ENCODE data around the gene CPNE1. TPM values are rescaled to one million over a fixed set of nuclear protein-coding genes. Genes with fewer than 3 reads are reported as not detected.

CPNE1 gene
- polyA plus RNA-seq, 3 donors = 153 to 210 (median 167) TPM

DNA sequence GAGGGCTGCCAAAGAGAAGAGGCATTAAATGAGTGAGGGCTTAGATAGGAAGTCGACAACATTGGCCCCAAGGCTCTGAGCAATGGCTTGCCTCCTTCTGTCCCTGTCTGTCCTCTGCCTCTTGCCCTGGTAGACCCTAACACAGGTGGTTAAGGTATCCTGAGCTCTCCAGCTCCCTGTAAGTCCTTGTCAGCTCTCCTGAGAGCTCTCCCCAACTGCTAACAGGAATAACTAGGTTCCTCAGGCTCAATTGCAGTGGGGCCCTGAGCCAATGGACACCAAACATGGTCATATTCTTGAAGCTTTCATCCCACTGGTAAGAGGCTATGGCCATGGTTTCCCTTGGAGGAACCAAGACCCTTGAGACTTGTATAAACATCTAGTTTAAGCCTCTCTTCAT lies 5.0 kb upstream of the CPNE1 start:
- Histone ChIP-seq H3K27me3 (ENCODE audit: control insufficient read depth in 2 of 2, insufficient read depth in 2 of 2, low read length in 2 of 2) (no peaks in the 10 kb centered on the region), H3K4me1 (ENCODE audit: control insufficient read depth in 1 of 2, insufficient read depth in 2 of 2, low read length in 2 of 2) (peaks cover 0 to 2% of the 10 kb centered on the region in 2 donors), H2AFZ (ENCODE audit: insufficient read depth, low read depth, low read length, poor library complexity, severe bottlenecking) (no peak overlapping the region), H3K9me3 (replicated peaks in 1 of 2; ENCODE audit: control insufficient read depth in 1 of 2, insufficient read depth in 1 of 2, low read length in 2 of 2) (no peaks in the 10 kb centered on the region), H4K20me1 (ENCODE audit: insufficient read depth, low read length) (no peaks in the 10 kb centered on the region), H3K9ac (ENCODE audit: insufficient read depth, low read length, poor library complexity, severe bottlenecking) (no peak overlapping the region), H3K4me3 (replicated peaks in 1 of 3; ENCODE audit: low read depth in 2 of 3, low read length in 3 of 3) (no peak overlapping the region), H3K27ac (ENCODE audit: low read depth in 1 of 2, low read length in 2 of 2) (no peak overlapping the region), H3K4me2 (replicated peaks; ENCODE audit: extremely low read depth, low read length, poor library complexity, severe bottlenecking) (no peak overlapping the region), H3K36me3 (replicated peaks in 1 of 2; ENCODE audit: control insufficient read depth in 1 of 2, insufficient read depth in 2 of 2, low read length in 2 of 2) (peaks cover 54 to 65% of the 10 kb centered on the region in 2 donors), H3K79me2 (ENCODE audit: insufficient read depth, low read length) (peaks cover 4% of the 10 kb centered on the region)
- H3K4me3 Mint-ChIP-seq = no peak overlapping the region
- intact Hi-C loops (cut with micrococcal nuclease) = loop anchor here in 1 of 2 donors (10.0 kb wide), 1 partner anchor 55 kb away; the partner anchor contains the start of gene SPAG4
- H3K27ac Mint-ChIP-seq = peak overlapping the region in 1 of 7 donors; percentile 62
- H3K9me3 Mint-ChIP-seq = peaks cover 0 to 3% (median 0%) of the 10 kb centered on the region in 7 donors
- DNase-seq = no peak
- H3K36me3 Mint-ChIP-seq = peaks cover 54 to 68% of the 10 kb centered on the region in 2 donors
- no peaks in the 10 kb centered on the region for H3K4me1 Mint-ChIP-seq
- H3K27me3 Mint-ChIP-seq (ENCODE audit: low read depth in 3 of 3) = no peaks in the 10 kb centered on the region
- WGBS (ENCODE audit: insufficient coverage) = no CpG with 5 or more reads among the region's 1 CpG
- TF ChIP-seq, protein P1, sequence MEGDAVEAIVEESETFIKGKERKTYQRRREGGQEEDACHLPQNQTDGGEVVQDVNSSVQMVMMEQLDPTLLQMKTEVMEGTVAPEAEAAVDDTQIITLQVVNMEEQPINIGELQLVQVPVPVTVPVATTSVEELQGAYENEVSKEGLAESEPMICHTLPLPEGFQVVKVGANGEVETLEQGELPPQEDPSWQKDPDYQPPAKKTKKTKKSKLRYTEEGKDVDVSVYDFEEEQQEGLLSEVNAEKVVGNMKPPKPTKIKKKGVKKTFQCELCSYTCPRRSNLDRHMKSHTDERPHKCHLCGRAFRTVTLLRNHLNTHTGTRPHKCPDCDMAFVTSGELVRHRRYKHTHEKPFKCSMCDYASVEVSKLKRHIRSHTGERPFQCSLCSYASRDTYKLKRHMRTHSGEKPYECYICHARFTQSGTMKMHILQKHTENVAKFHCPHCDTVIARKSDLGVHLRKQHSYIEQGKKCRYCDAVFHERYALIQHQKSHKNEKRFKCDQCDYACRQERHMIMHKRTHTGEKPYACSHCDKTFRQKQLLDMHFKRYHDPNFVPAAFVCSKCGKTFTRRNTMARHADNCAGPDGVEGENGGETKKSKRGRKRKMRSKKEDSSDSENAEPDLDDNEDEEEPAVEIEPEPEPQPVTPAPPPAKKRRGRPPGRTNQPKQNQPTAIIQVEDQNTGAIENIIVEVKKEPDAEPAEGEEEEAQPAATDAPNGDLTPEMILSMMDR (IDR thresholded peaks at IDR 0.05) = no peak

DNA sequence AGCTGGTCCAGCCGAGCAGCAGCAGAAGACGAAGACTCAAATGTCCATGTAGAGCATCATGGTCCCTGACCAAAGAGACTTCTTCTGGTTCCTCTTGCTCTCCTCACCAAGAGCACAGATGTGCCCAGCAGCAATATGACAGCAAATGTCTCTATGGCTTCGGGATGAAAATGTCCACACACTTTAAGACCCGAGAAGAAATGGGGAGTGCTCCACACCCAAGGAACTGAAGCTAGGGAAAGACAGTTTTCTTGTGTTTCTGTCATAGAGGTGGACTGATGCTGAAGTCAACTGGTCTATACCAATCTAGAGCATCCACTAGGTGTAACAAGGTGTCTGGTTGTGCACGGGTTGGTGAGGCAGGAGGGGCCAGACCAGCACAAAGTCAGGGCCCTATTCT lies 4.5 kb upstream of the CPNE1 start:
- WGBS (ENCODE audit: insufficient coverage) = 100% methylated on average over 3 of the region's 5 CpGs
- peaks cover 49 to 60% of the 10 kb centered on the region in 2 donors for H3K36me3 ChIP-seq (replicated peaks in 1 of 2; ENCODE audit: control insufficient read depth in 1 of 2, insufficient read depth in 2 of 2, low read length in 2 of 2)
- Mint-ChIP-seq H3K27ac (peak overlapping the region in 1 of 7 donors; percentile 33), H3K4me1 (no peaks in the 10 kb centered on the region), H3K27me3 (ENCODE audit: low read depth in 3 of 3) (no peaks in the 10 kb centered on the region), H3K36me3 (peaks cover 51 to 65% of the 10 kb centered on the region in 2 donors), H3K4me3 (no peak overlapping the region), H3K9me3 (peaks cover 0 to 3% (median 0%) of the 10 kb centered on the region in 7 donors)
- peaks cover 9% of the 10 kb centered on the region for H3K79me2 ChIP-seq (ENCODE audit: insufficient read depth, low read length)
- no peak overlapping the region for H3K27ac ChIP-seq (ENCODE audit: low read depth in 1 of 2, low read length in 2 of 2)
- no peak overlapping the region for H3K4me2 ChIP-seq (replicated peaks; ENCODE audit: extremely low read depth, low read length, poor library complexity, severe bottlenecking)
- intact Hi-C loops (cut with micrococcal nuclease) = loop anchor here in 1 of 2 donors (10.0 kb wide), 1 partner anchor 54 kb away; the partner anchor contains the start of gene SPAG4
- H3K27me3 ChIP-seq (ENCODE audit: control insufficient read depth in 2 of 2, insufficient read depth in 2 of 2, low read length in 2 of 2) = no peaks in the 10 kb centered on the region
- H3K9ac ChIP-seq (ENCODE audit: insufficient read depth, low read length, poor library complexity, severe bottlenecking) = no peak overlapping the region
- peaks cover 2 to 3% of the 10 kb centered on the region in 2 donors for H3K4me1 ChIP-seq (ENCODE audit: control insufficient read depth in 1 of 2, insufficient read depth in 2 of 2, low read length in 2 of 2)
- TF ChIP-seq, protein P1 (IDR thresholded peaks at IDR 0.05) = no peak
- DNase-seq = no peak
- no peak overlapping the region for H3K4me3 ChIP-seq (replicated peaks in 1 of 3; ENCODE audit: low read depth in 2 of 3, low read length in 3 of 3)
- no peaks in the 10 kb centered on the region for H3K9me3 ChIP-seq (replicated peaks in 1 of 2; ENCODE audit: control insufficient read depth in 1 of 2, insufficient read depth in 1 of 2, low read length in 2 of 2)
- H2AFZ ChIP-seq (ENCODE audit: insufficient read depth, low read depth, low read length, poor library complexity, severe bottlenecking) = no peak overlapping the region
- H4K20me1 ChIP-seq (ENCODE audit: insufficient read depth, low read length) = no peaks in the 10 kb centered on the region
